GM18508 (cell line): ENCODE measurements around the gene TRIO.

Experiments used
- ATAC-seq: cut with Tn5 transposase; IDR thresholded peaks from one replicate; pipeline ENCODE4 v1.9.1; 2021; ENCODE audit warnings: moderate number of reproducible peaks; ENCODE audit not compliant: insufficient read depth, unreplicated experiment

The TRIO gene

GRCh38 chr5:14396066-14396465 is 252.9 kb downstream of the TRIO start:
- ATAC-seq: no peak

- ATAC-seq: no peak
These were observed 253.6 kb downstream of the TRIO start for GRCh38 chr5:14396737-14397136.

- ATAC-seq: no peak
These were observed 254.6 kb downstream of the TRIO start for GRCh38 chr5:14397717-14398116.

- no peak for ATAC-seq
These were observed 256.0 kb downstream of the TRIO start for GRCh38 chr5:14399054-14399692.

- ATAC-seq: no peak
These were observed 256.9 kb downstream of the TRIO start for GRCh38 chr5:14400085-14400484.

- ATAC-seq: no peak
These were observed 257.5 kb downstream of the TRIO start for GRCh38 chr5:14400611-14401010.

- ATAC-seq: no peak
These were observed 258.5 kb downstream of the TRIO start for GRCh38 chr5:14401639-14402038.

- no peak for ATAC-seq
These were observed 259.3 kb downstream of the TRIO start for GRCh38 chr5:14402424-14402823.

- ATAC-seq: no peak
These were observed 261.6 kb downstream of the TRIO start for GRCh38 chr5:14404780-14405179.

GRCh38 chr5:14405267-14405666 is 262.1 kb downstream of the TRIO start:
- ATAC-seq: no peak

- ATAC-seq: no peak
These were observed 262.8 kb downstream of the TRIO start for GRCh38 chr5:14405706-14406553.

GRCh38 chr5:14406554-14406849 is 263.4 kb downstream of the TRIO start:
- no peak for ATAC-seq

- ATAC-seq: no peak
These were observed 263.9 kb downstream of the TRIO start for GRCh38 chr5:14407051-14407450.

GRCh38 chr5:14407746-14408175 is 264.6 kb downstream of the TRIO start:
- no peak for ATAC-seq

GRCh38 chr5:14408969-14409586 is 265.9 kb downstream of the TRIO start:
- no peak for ATAC-seq

- no peak for ATAC-seq
These were observed 266.9 kb downstream of the TRIO start for GRCh38 chr5:14410068-14410393.

GRCh38 chr5:14410394-14411201 is 267.5 kb downstream of the TRIO start:
- no peak for ATAC-seq

GRCh38 chr5:14411216-14411615 is 268.1 kb downstream of the TRIO start:
- ATAC-seq: no peak

- ATAC-seq: no peak
These were observed 270.2 kb downstream of the TRIO start for GRCh38 chr5:14413331-14413750.

- ATAC-seq: no peak
These were observed 270.9 kb downstream of the TRIO start for GRCh38 chr5:14414007-14414406.

GRCh38 chr5:14414656-14415023 is 271.5 kb downstream of the TRIO start:
- ATAC-seq: no peak
